ENCODE measurements around the gene MTPN. TPM values are rescaled to one million over a fixed set of nuclear protein-coding genes. Genes with fewer than 3 reads are reported as not detected.
A peak's percentile ranks its signal among the peaks of the same experiment; 100 is the strongest.

The MTPN gene
- total and polyA plus RNA-seq, 10 of the 15 experiments (the other 5 are each of a cell fraction or from before 2014, with no cell fraction given), result 38.7 to 146 (median 85.4) TPM

DNA sequence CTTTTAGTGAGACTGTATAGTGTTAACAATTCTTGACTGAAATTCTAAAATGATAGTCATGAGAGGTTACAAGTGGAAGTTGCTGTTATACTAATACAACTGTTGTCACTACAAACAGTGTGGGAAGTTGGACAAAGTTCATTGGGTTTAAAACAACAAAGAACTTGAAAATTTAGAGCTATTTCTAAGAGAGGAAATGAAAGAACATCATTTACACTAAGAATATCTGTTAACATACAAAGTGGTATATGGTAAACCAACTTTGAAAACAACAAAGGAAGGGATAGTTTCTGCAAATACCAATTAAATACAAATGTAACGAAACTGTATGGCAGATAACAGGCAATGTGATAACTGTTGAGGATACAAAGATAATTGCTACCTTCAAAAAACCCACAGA, 11.6 kb downstream of the MTPN start:
- DNase-seq (ENCODE audit: low read depth, low spot score) (peak; percentile 37), ATAC-seq (peak; percentile 62), FAIRE-seq (peak; percentile 81)
- Histone ChIP-seq H3K27ac (ENCODE audit: control insufficient read depth, insufficient read depth) (peak overlapping the region; percentile 31; the same call in 1 of the 2 replicates), H3K36me3 (ENCODE audit: control insufficient read depth in 2 of 2, insufficient read depth in 2 of 2, low read length in 1 of 2) (peaks cover 0 to 20% of the 10 kb centered on the region in 2 experiments; a peak in 2 of 4 replicates), H3K79me2 (ENCODE audit: control insufficient read depth, insufficient read depth, low read length) (peaks cover 94% of the 10 kb centered on the region), H3K4me2 (ENCODE audit: control insufficient read depth, insufficient read depth) (peak overlapping the region; percentile 62), H3K9me3 (replicated peaks; ENCODE audit: control insufficient read depth, insufficient read depth, low read length) (no peaks in the 10 kb centered on the region; the same call in 2 of the 3 replicates), H2AFZ (ENCODE audit: control insufficient read depth, low read depth, low read length) (no peak overlapping the region), H3K27me3 (replicated peaks in 1 of 2; ENCODE audit: control insufficient read depth in 2 of 2, insufficient read depth in 2 of 2, low read length in 1 of 2) (no peaks in the 10 kb centered on the region), H3K4me1 (ENCODE audit: control insufficient read depth, insufficient read depth, low read length) (peaks cover 7% of the 10 kb centered on the region; the same call in 1 of the 2 replicates), H3K9ac (ENCODE audit: control insufficient read depth, insufficient read depth, low read length) (no peak overlapping the region), H4K20me1 (ENCODE audit: control insufficient read depth, insufficient read depth) (no peaks in the 10 kb centered on the region), H3K4me3 (no peak overlapping the region; the same call in 1 of the 2 replicates)
- POLR2A ChIA-PET, result interaction anchor here (0.7 to 2.6 kb wide), 5 partner anchors 11 to 29 kb away, joined by 3 to 27 read pairs (median 4); partner anchors contain the start of gene MTPN
- RAD21 ChIA-PET (ENCODE audit: unreplicated experiment), result interaction anchor here (1.1 to 3.6 kb wide), 5 partner anchors 10 to 35 kb away, joined by 3 to 27 read pairs (median 9); partner anchors contain the start of gene MTPN
- WGBS (ENCODE audit: insufficient coverage, insufficient replicate concordance, low lambda C conversion rate, missing lambda C conversion rate), result 0% methylated on average over 1 of the region's 1 CpG
- in situ Hi-C loops (cut with MboI) (loop anchor here (25.0 kb wide), 1 partner anchor 978 kb away; the partner anchor contains the start of gene AGBL3), intact Hi-C loops (cut with micrococcal nuclease; ENCODE audit: unreplicated experiment) (no loop called here)
- no TSS peak for BruUV-seq (replicated peaks)
- SMC1A ChIA-PET (ENCODE audit: uncharacterized antibody, unreplicated experiment), result interaction anchor here (0.6 to 4.0 kb wide), 13 partner anchors 9 to 154 kb away, joined by 3 to 35 read pairs (median 11); partner anchors contain the start of gene MTPN
- CTCF ChIA-PET, result interaction anchor here (1.0 to 2.1 kb wide), 6 partner anchors 9 to 44 kb away, joined by 5 to 12 read pairs (median 9); no protein-coding TSS in a partner anchor
- TF ChIP-seq BMI1 (IDR thresholded peaks at IDR 0.05; ENCODE audit: borderline replicate concordance) (peak; percentile 54; the same call in 1 of the 2 replicates), RUNX3 (IDR thresholded peaks at IDR 0.05; ENCODE audit: low read length) (peak; percentile 37), POLR2AphosphoS2 (IDR thresholded peaks at IDR 0.05; ENCODE audit: low read depth, low read length) (no peak), MEF2A (IDR thresholded peaks at IDR 0.05; ENCODE audit: insufficient read depth, low read depth, low read length) (peak; percentile 58; the same call in 1 of the 2 replicates), IKZF2 (IDR thresholded peaks at IDR 0.05) (peak; percentile 64 to 71; a peak in 2 of 4 replicates), TBL1XR1 (IDR thresholded peaks at IDR 0.05; ENCODE audit: low read depth, low read length) (no peak; the same call in 1 of the 2 replicates), MYB (IDR thresholded peaks at IDR 0.05; ENCODE audit: borderline replicate concordance, low read depth, low read length) (0 out of 2 replicates have a peak, but pooled peaks have one; percentile 51), EP300 (IDR thresholded peaks at IDR 0.05; ENCODE audit: borderline replicate concordance in 1 of 2, control insufficient read depth in 1 of 2, low read depth in 2 of 2, low read length in 2 of 2) (peak; percentile 62 to 75; a peak in 2 of 4 replicates), ZNF217 (IDR thresholded peaks at IDR 0.05) (peak; percentile 56; the same call in 1 of the 2 replicates), BACH1 (IDR thresholded peaks at IDR 0.05; ENCODE audit: borderline replicate concordance) (no peak; the same call in 1 of the 2 replicates), NR2F1 (conservative IDR thresholded peaks at IDR 0.05) (no peak; the same call in 1 of the 2 replicates), ATF7 (IDR thresholded peaks at IDR 0.05; ENCODE audit: low read depth) (peak; percentile 69)
- TF ChIP-seq, protein P1, sequence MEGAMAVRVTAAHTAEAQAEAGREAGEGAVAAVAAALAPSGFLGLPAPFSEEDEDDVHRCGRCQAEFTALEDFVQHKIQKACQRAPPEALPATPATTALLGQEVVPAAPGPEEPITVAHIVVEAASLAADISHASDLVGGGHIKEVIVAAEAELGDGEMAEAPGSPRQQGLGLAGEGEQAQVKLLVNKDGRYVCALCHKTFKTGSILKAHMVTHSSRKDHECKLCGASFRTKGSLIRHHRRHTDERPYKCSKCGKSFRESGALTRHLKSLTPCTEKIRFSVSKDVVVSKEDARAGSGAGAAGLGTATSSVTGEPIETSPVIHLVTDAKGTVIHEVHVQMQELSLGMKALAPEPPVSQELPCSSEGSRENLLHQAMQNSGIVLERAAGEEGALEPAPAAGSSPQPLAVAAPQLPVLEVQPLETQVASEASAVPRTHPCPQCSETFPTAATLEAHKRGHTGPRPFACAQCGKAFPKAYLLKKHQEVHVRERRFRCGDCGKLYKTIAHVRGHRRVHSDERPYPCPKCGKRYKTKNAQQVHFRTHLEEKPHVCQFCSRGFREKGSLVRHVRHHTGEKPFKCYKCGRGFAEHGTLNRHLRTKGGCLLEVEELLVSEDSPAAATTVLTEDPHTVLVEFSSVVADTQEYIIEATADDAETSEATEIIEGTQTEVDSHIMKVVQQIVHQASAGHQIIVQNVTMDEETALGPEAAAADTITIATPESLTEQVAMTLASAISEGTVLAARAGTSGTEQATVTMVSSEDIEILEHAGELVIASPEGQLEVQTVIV (IDR thresholded peaks at IDR 0.05; ENCODE audit: borderline replicate concordance, partially characterized antibody), result no peak
- TF ChIP-seq, protein P2, sequence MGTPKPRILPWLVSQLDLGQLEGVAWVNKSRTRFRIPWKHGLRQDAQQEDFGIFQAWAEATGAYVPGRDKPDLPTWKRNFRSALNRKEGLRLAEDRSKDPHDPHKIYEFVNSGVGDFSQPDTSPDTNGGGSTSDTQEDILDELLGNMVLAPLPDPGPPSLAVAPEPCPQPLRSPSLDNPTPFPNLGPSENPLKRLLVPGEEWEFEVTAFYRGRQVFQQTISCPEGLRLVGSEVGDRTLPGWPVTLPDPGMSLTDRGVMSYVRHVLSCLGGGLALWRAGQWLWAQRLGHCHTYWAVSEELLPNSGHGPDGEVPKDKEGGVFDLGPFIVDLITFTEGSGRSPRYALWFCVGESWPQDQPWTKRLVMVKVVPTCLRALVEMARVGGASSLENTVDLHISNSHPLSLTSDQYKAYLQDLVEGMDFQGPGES (IDR thresholded peaks at IDR 0.05), result no peak
- TF ChIP-seq, protein P3, sequence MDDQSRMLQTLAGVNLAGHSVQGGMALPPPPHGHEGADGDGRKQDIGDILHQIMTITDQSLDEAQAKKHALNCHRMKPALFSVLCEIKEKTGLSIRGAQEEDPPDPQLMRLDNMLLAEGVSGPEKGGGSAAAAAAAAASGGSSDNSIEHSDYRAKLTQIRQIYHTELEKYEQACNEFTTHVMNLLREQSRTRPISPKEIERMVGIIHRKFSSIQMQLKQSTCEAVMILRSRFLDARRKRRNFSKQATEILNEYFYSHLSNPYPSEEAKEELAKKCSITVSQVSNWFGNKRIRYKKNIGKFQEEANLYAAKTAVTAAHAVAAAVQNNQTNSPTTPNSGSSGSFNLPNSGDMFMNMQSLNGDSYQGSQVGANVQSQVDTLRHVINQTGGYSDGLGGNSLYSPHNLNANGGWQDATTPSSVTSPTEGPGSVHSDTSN (IDR thresholded peaks at IDR 0.05; ENCODE audit: insufficient replicate concordance, low read depth, low read length), result no peak
- TF ChIP-seq, protein P4, sequence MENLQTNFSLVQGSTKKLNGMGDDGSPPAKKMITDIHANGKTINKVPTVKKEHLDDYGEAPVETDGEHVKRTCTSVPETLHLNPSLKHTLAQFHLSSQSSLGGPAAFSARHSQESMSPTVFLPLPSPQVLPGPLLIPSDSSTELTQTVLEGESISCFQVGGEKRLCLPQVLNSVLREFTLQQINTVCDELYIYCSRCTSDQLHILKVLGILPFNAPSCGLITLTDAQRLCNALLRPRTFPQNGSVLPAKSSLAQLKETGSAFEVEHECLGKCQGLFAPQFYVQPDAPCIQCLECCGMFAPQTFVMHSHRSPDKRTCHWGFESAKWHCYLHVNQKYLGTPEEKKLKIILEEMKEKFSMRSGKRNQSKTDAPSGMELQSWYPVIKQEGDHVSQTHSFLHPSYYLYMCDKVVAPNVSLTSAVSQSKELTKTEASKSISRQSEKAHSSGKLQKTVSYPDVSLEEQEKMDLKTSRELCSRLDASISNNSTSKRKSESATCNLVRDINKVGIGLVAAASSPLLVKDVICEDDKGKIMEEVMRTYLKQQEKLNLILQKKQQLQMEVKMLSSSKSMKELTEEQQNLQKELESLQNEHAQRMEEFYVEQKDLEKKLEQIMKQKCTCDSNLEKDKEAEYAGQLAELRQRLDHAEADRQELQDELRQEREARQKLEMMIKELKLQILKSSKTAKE (IDR thresholded peaks at IDR 0.05; ENCODE audit: low read depth, poor library complexity, severe bottlenecking), result peak; percentile 39

Data from GM12878 (cell line).